Right atrium auricular region (tissue), 2 donors: ENCODE measurements around the gene FCGR1A. TPM values are rescaled to one million over a fixed set of nuclear protein-coding genes. Genes with fewer than 3 reads are reported as not detected.
"Not testable (repeated sequence)": the region's sequence is repeated elsewhere in the genome, so short reads cannot be mapped to it uniquely, and the experiment has no call there.

Experiments
- DNase-seq: peaks from one replicate; pipeline ENCODE4 v3.0.0-alpha.2; 2019; ENCODE audit warnings: low spot score
- H3K27ac ChIP-seq, 2 donors: fragments of 200-600 bp; sonication (generic); 1 replicate in 1 of 2; 2 replicates in 1 of 2; pipeline ENCODE4 v1.5.1; 2016 to 2019
- H3K27me3 ChIP-seq, 2 donors: fragments of 200-600 bp; sonication (generic); one replicate each; pipeline versions ENCODE4 v1.5.1 to v1.6.0; 2017 to 2019
- H3K36me3 ChIP-seq: fragments of 200-600 bp; sonication (generic); one replicate; pipeline ENCODE4 v1.5.1; 2016
- H3K4me1 ChIP-seq, 2 donors: fragments of 200-600 bp; sonication (generic); one replicate each; pipeline versions ENCODE4 v1.5.1 to v1.6.0; 2017 to 2019
- H3K4me3 ChIP-seq, 2 donors: fragments of 200-600 bp; sonication (generic); 1 replicate in 1 of 2; 2 replicates in 1 of 2; pipeline ENCODE4 v1.5.1; 2017 to 2019; ENCODE audit warnings: mild to moderate bottlenecking in 1 of 2, moderate library complexity in 1 of 2
- H3K9me3 ChIP-seq, 2 donors: fragments of 200-600 bp; sonication (generic); one replicate each; pipeline ENCODE4 v1.5.1; 2019
- CTCF ChIP-seq, 2 donors: fragments of 200-600 bp; sonication (generic); IDR thresholded peaks; one replicate each; pipeline ENCODE4 v1.5.1; 2019; ENCODE audit warnings: antibody characterized with exemption in 2 of 2
- total RNA-seq, 2 donors: library from RNA; depleted of rRNA; stranded (reverse); fragments of >200 nt; gene quantifications; one replicate each; pipeline ENCODE4 v1.1.0, GENCODE V29; 2016

FCGR1A gene
- total RNA-seq, 2 donors from 2014 or later, result 6.4 TPM; not detected in 1

- not testable (repeated sequence) for H3K27me3 ChIP-seq, H3K36me3 ChIP-seq, H3K9me3 ChIP-seq, H3K4me1 ChIP-seq, DNase-seq
- Histone ChIP-seq H3K27ac (peak overlapping the region; percentile 74 to 81), H3K4me3 (peak overlapping the region; percentile 44 to 61)
- peak; percentile 28 to 62 for TF ChIP-seq CTCF (IDR thresholded peaks at IDR 0.05)
Observed at GRCh38 chr1:149792502-149792901, 10.0 kb downstream of the FCGR1A start.

DNA sequence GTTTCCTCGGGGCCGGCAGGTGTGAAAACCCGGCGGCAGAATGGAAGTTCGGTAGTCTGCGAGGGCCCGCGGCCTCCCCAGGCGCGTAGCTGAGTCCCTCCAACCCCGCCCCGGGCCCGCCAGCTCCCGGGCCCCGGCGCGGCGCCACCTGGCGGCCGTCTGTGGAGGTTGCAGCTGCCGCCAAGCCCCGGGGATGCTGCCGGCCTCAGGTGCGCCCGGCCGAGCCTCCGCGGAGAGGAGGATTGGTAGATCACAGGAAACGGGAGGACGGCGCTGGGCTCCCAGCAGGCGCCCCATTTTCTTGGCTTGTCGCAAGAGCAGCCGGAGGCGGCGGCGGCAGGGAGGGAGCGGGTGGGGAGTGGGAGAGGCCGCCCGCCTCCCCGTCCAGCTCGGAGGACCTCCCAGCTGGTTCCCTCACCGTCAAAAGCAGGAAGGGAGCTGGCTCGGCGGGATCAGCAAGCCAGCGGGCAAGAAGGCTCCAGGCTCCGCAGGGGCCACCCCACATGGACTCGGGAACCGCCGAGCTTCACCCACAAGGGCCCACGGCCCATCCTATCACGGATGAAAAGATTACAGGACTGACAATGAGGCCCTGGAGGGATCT, 10.5 kb downstream of the FCGR1A start:
- H3K4me1 ChIP-seq, H3K27me3 ChIP-seq, H3K36me3 ChIP-seq, H3K9me3 ChIP-seq: not testable (repeated sequence)
- TF ChIP-seq CTCF (IDR thresholded peaks at IDR 0.05), result peak; percentile 63 to 65
- peak; percentile 64 for DNase-seq
- Histone ChIP-seq H3K4me3 (peak overlapping the region; percentile 44 to 61), H3K27ac (peak overlapping the region; percentile 74 to 81)

- H3K4me1 ChIP-seq, H3K36me3 ChIP-seq, DNase-seq, H3K27me3 ChIP-seq, H3K9me3 ChIP-seq, H3K27ac ChIP-seq, H3K4me3 ChIP-seq: not testable (repeated sequence)
Observed at GRCh38 chr1:149793885-149794284, 11.4 kb downstream of the FCGR1A start.

- H3K27me3 ChIP-seq, H3K9me3 ChIP-seq, H3K36me3 ChIP-seq, H3K4me3 ChIP-seq, H3K4me1 ChIP-seq, DNase-seq, H3K27ac ChIP-seq: not testable (repeated sequence)
Observed at GRCh38 chr1:149801628-149802027, 19.1 kb downstream of the FCGR1A start.

- not testable (repeated sequence) for H3K4me1 ChIP-seq, H3K9me3 ChIP-seq, H3K27me3 ChIP-seq, H3K36me3 ChIP-seq, H3K4me3 ChIP-seq, DNase-seq, H3K27ac ChIP-seq
Observed at GRCh38 chr1:149804417-149805080, 22.1 kb downstream of the FCGR1A start.

DNA sequence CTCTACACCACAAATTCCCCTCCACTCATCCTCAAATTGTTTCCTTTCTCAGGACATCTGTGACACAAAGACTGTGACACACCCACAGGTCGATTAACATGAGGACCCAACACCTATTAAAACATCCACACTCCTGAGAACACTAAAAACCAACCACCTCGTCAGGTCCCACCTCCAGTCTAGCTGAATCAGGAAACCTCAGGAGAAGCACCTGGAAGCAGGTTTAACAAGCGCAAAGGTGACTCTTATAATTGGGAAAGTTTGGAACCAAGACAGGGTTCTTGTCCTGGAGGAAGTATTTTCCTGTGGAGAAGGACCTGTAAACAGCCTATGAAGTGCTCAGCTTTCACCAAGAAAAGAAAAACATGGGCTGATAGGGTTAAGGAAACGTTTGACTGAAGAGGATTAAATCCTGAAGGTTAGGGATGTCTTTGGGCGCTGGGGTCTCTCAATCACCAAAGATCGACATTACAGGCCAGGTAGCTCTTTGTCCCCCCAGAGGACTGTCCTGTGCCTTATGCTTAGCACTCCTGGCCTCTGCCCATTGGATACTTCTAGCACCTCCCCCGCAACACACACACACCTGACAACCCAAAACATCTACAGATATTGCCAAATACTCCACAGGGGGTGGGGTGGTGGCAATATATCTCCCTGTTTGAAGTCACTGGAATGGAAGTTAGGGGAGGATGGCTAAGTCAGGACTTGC, 28.4 kb downstream of the FCGR1A start:
- H3K9me3 ChIP-seq, H3K27me3 ChIP-seq, H3K4me1 ChIP-seq, H3K36me3 ChIP-seq, H3K4me3 ChIP-seq, DNase-seq, H3K27ac ChIP-seq: not testable (repeated sequence)

DNA sequence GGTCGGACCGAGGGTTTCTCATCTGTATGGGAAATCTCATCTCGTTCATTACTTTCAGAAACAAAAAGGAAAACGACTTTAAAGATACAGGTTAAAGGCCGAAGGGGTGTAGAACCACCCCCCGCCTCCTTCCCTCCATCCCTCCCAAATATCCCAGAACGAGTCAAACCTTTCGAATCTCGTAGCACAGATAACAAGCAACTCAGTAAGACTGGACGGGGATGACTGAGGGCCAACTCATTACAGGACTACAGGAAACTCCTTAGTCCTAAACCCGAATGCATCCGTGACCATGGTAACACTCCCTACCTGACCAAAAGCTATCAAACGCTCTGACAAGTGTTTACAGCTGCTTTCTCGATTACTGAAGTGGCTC, 29.0 kb downstream of the FCGR1A start:
- not testable (repeated sequence) for DNase-seq, H3K9me3 ChIP-seq, H3K4me1 ChIP-seq, H3K27me3 ChIP-seq, H3K27ac ChIP-seq, H3K36me3 ChIP-seq
- peak overlapping the region; percentile 23 to 59 for H3K4me3 ChIP-seq

GRCh38 chr1:149811890-149812829, 29.7 kb downstream of the FCGR1A start:
- not testable (repeated sequence) for H3K4me1 ChIP-seq, H3K36me3 ChIP-seq, H3K27me3 ChIP-seq, H3K9me3 ChIP-seq
- DNase-seq, result peak; percentile 95
- Histone ChIP-seq H3K4me3 (peak overlapping the region; percentile 53 to 59), H3K27ac (peak overlapping the region; percentile 89 to 93)

- peak; percentile 59 for DNase-seq
- Histone ChIP-seq H3K4me3 (peak overlapping the region; percentile 53 to 59), H3K27ac (peak overlapping the region; percentile 89 to 93)
- not testable (repeated sequence) for H3K9me3 ChIP-seq, H3K36me3 ChIP-seq, H3K27me3 ChIP-seq, H3K4me1 ChIP-seq
Observed at GRCh38 chr1:149812893-149813801, 30.7 kb downstream of the FCGR1A start.

DNA sequence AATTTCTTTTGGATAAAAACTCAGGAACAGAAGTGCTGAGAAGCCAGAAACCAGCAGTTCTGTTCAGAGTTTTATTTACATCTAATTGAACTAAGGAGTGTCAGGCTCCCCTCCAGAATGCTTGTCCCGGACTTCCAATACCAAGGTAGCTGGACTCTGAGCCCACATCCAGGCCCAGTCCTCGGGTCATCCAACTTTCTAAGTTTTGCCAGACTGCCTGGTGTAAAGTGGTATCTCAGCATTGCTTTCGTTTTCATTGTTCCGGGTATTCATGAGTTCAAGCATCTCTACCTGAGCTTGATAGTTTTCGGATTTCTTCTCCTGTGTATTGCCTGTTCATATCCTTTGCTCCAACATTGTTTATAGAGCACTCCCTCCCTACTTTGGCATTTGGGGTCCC, 37.9 kb downstream of the FCGR1A start:
- not testable (repeated sequence) for H3K9me3 ChIP-seq, H3K36me3 ChIP-seq, H3K4me3 ChIP-seq, H3K4me1 ChIP-seq, H3K27me3 ChIP-seq, H3K27ac ChIP-seq, DNase-seq

GRCh38 chr1:149826555-149826954, 44.1 kb downstream of the FCGR1A start:
- H3K36me3 ChIP-seq, H3K27ac ChIP-seq: not testable (repeated sequence)

More at GRCh38 chr1:149826555-149826954, 44.1 kb downstream of the FCGR1A start:
- not testable (repeated sequence) for H3K4me1 ChIP-seq, DNase-seq, H3K4me3 ChIP-seq, H3K9me3 ChIP-seq, H3K27me3 ChIP-seq
